Testis (tissue), 3 donors: ENCODE measurements around the gene RGS3. TPM values are rescaled to one million over a fixed set of nuclear protein-coding genes. Genes with fewer than 3 reads are reported as not detected.
A peak's percentile ranks its signal among the peaks of the same experiment; 100 is the strongest.

Source experiments
- DNase-seq: peaks from one replicate; pipeline ENCODE4 v3.0.0-alpha.2; 2019
- H3K27ac ChIP-seq, 2 donors: fragments of 200-600 bp; sonication (generic); one replicate each; pipeline ENCODE4 v1.5.1; 2019
- H3K27me3 ChIP-seq: fragments of 200-600 bp; sonication (generic); one replicate; pipeline ENCODE4 v1.5.1; 2019
- H3K36me3 ChIP-seq: fragments of 200-600 bp; sonication (generic); one replicate; pipeline ENCODE4 v1.5.1; 2017; ENCODE audit warnings: low read depth; ENCODE audit errors: missing control alignments
- H3K4me1 ChIP-seq: fragments of 200-600 bp; sonication (generic); one replicate; pipeline ENCODE4 v1.5.1; 2019
- H3K4me3 ChIP-seq, 2 donors: fragments of 200-600 bp; sonication (generic); one replicate each; pipeline ENCODE4 v1.5.1; 2017 to 2019
- H3K9me3 ChIP-seq: fragments of 200-600 bp; sonication (generic); one replicate; pipeline ENCODE4 v1.5.1; 2017
- POLR2A ChIP-seq: fragments of 450-650 bp; IDR thresholded peaks from one replicate; pipeline ENCODE4 v1.6.1; 2017; ENCODE audit warnings: antibody characterized with exemption, mild to moderate bottlenecking, moderate library complexity
- WGBS, 2 donors: methylation state at CpG; one replicate each; pipeline ENCODE4 v1.1.5; 2018; 5-methylcytosine and 5-hydroxymethylcytosine counted together
- intact Hi-C: fragments of 100-400 bp; cut with DNase I; formaldehyde crosslinking; loops from one replicate; pipeline ENCODE4 v1.15.1; 2023; ENCODE audit warnings: low total_unique reads
- polyA plus RNA-seq: library from polyadenylated mRNA; stranded (reverse); fragments of 350-450 nt; fragmentation: Illumina TruSeq; extraction: RNeasy Lipid Tissue Mini Kit (QIAGEN cat#74804); gene quantifications from one replicate; pipeline ENCODE4 v1.2.3, GENCODE V29; 2014; ENCODE audit warnings: low read depth, low replicate concordance; ENCODE audit not compliant: insufficient read depth
- total RNA-seq, 2 donors: library from RNA; depleted of rRNA; stranded (reverse); fragments of >200 nt; gene quantifications; one replicate each; pipeline ENCODE4 v1.2.3, GENCODE V29; 2016
- TF ChIP-seq, protein P1 (sequence below), 3 experiments: fragments of 450-650 bp in 2 of 3; fragments of 200-600 bp in 1 of 3; sonication (generic) in 1 of 3; IDR thresholded peaks; one replicate each; pipeline ENCODE4 v1.5.1; 2016 to 2019; ENCODE audit warnings: antibody characterized with exemption in 3 of 3, mild to moderate bottlenecking in 2 of 3, moderate library complexity in 1 of 3

Gene RGS3
- total and polyA plus RNA-seq, 3 donors from 2014 or later: 84.8 to 125 (median 119) TPM

DNA sequence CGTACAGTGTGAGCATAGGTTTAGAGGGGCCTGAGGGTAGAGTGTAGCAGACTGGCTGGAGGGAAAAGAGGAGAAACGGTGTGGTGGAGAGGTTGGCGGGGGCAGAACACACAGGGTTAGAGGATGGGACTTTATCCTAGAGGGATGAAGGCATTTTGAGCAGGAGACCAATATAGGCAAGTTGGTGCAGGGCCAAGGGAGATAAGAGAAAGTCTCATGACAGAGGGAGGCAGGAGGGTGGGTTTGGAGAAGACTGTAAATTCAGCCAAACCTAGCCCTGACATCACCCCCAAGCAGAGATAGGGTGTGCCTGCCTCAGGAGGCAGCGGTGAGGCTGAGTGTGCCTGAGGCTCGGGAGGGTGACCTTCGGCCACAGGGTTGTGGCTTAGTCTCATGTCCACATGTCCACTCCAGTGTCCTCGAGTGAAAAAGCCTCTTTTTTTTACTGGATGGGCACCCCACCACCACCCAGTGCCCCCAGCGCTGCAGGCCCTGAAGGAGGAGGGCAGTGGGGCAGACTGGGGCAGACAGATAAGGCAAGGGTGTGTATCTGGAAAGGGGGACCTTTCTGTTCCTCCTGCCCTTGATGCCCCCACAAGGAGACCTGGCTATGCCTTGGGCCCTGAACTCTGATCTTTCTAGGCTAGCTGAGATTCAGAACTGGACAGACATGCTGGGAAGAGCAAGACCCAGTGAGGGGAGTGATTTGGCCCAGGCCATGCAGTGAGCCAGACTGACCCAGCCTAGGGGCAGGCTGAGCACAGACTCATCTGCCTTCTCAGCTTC lies 108.7 kb downstream of the RGS3 start:
- no peak for TF ChIP-seq POLR2A
- TF ChIP-seq, protein P1, sequence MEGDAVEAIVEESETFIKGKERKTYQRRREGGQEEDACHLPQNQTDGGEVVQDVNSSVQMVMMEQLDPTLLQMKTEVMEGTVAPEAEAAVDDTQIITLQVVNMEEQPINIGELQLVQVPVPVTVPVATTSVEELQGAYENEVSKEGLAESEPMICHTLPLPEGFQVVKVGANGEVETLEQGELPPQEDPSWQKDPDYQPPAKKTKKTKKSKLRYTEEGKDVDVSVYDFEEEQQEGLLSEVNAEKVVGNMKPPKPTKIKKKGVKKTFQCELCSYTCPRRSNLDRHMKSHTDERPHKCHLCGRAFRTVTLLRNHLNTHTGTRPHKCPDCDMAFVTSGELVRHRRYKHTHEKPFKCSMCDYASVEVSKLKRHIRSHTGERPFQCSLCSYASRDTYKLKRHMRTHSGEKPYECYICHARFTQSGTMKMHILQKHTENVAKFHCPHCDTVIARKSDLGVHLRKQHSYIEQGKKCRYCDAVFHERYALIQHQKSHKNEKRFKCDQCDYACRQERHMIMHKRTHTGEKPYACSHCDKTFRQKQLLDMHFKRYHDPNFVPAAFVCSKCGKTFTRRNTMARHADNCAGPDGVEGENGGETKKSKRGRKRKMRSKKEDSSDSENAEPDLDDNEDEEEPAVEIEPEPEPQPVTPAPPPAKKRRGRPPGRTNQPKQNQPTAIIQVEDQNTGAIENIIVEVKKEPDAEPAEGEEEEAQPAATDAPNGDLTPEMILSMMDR (IDR thresholded peaks at IDR 0.05): no peak
- Histone ChIP-seq H3K4me1 (peaks cover 34% of the 10 kb centered on the region), H3K9me3 (no peaks in the 10 kb centered on the region), H3K36me3 (no peaks in the 10 kb centered on the region), H3K27ac (peak overlapping the region in 1 of 2 donors; percentile 40), H3K27me3 (no peaks in the 10 kb centered on the region), H3K4me3 (no peak overlapping the region)
- 62 to 71% methylated on average over 7 to 8 of the region's 8 CpGs for WGBS, 2 donors
- peak; percentile 73 for DNase-seq
- intact Hi-C loops: no loop called here

DNA sequence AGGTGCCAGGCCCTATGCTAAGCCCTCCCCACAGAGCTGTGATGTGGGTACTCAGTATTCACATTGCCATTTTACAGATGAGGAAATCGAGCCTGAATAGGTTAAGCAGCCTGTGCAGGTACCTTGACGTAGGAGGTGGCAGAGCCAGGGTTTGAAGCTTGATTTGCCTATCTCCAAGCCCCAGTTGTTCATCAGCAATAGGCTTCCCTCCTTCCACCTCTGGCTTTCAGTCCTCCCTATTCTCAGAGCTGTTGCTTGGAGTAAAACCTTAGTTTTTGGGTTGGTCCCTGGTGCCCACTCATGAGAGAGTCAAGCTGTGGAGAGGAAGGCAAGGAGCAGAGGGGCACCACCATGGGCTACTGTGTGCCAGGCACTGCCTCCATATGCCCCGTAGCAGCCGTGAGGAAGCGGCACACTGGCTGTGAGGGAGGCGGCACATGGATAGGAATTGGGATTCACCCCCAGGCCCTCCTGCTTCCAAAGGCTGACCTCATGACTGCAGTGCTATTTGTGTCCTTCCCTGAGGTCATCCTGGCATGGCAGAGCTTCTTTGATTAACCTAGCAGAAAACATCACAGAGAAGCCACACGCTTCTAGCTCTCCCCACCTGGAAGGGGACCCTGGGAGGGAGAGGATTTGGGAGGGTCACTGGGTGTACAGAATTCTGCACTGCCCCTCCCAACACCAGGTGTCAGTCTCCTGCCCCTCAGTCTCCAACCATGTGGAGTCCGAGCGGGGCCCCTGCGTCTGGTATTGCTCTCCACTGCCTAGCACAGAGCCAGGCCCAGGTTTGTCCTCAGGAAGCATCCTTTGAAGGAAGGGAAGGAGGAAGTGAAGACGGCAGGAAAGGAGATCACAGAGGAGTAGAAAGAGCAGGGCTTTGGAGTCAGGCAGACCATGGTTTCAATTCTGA lies 109.8 kb downstream of the RGS3 start:
- Histone ChIP-seq H3K4me3 (no peak overlapping the region), H3K27me3 (no peaks in the 10 kb centered on the region), H3K4me1 (peaks cover 37% of the 10 kb centered on the region), H3K9me3 (no peaks in the 10 kb centered on the region), H3K27ac (peak overlapping the region in 1 of 2 donors; percentile 40), H3K36me3 (no peaks in the 10 kb centered on the region)
- intact Hi-C loops: no loop called here
- 75 to 82% methylated on average over 6 to 11 of the region's 11 CpGs for WGBS, 2 donors
- TF ChIP-seq, protein P1 (IDR thresholded peaks at IDR 0.05): no peak
- no peak for TF ChIP-seq POLR2A
- DNase-seq: no peak

DNA sequence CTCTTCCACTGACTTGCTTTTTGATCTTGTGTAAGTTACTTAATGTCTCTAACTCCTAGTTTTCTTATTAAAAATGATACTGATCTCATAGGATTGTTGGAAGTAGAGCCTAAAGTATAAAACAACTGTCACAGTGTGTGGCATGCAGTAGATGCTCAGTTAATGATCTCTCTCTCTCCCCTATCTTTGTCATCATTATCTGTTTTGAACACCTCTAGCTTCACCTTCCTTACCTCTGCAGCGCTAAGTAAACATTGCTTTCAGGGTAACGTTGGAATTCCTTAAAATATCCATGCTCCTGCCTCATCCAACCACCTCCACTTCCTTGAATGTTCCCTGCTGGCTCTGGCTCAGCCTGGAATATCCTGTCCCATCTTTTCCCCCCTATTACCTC lies 110.4 kb downstream of the RGS3 start:
- intact Hi-C loops: no loop called here
- Histone ChIP-seq H3K36me3 (no peaks in the 10 kb centered on the region), H3K27me3 (no peaks in the 10 kb centered on the region), H3K9me3 (no peaks in the 10 kb centered on the region), H3K4me3 (no peak overlapping the region), H3K27ac (no peak overlapping the region), H3K4me1 (peaks cover 37% of the 10 kb centered on the region)
- TF ChIP-seq, protein P1 (IDR thresholded peaks at IDR 0.05): no peak
- TF ChIP-seq POLR2A: no peak
- no peak for DNase-seq
- 81 to 83% methylated on average over 2 of the region's 2 CpGs for WGBS, 2 donors

DNA sequence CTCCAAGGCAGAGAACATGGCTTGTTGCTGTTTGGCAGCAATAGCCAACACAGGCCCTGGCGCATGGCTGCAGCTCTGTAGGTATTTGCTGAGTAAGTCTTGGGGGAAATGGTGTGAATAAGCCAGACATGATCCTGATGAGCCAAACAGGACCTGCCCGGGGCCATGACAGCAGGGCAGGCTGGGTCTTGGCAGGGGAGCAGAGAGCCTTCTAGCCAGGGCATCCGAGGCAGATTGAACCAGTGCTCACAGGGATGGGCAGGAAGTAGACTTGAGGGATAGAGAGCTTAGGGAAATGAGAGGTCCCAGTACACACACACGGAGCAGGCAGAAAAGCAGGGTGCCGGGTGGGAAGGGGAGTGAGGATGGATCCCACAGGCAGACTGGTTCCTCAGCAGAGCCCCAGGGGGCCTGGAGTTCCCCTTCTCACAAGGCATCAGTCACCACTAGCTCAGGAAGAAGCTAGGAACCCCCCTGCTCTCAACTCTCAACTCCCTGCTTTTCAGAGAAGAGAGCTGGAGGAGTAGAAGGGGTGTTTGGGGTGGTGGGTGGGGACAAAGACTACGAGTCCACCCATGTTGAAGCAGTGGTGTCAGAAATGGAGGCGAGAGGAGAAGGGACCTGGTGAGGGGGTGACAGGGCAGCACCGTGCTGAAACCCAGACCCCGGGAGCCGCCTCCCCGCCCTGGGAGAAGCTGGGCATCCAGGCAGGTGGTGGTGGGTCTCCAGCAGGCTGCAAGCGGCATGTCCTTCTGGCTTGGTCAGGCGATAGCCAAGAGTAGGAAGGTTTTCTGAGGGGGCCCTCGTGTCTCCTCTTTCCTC lies 111.1 kb downstream of the RGS3 start:
- intact Hi-C loops: no loop called here

More for the DNA sequence above, 111.1 kb downstream of the RGS3 start:
- no peak for DNase-seq
- H3K4me1 ChIP-seq: peaks cover 42% of the 10 kb centered on the region
- TF ChIP-seq POLR2A: no peak
- TF ChIP-seq, protein P1 (IDR thresholded peaks at IDR 0.05): no peak
- H3K9me3 ChIP-seq: no peaks in the 10 kb centered on the region
- whole genome bisulfite sequencing, 2 donors: 71 to 82% methylated on average over 13 to 14 of the region's 14 CpGs
- H3K36me3 ChIP-seq: no peaks in the 10 kb centered on the region
- H3K27me3 ChIP-seq: no peaks in the 10 kb centered on the region
- H3K4me3 ChIP-seq: no peak overlapping the region
- peak overlapping the region; percentile 2 to 22 for H3K27ac ChIP-seq
